Suprapubic skin (tissue), 4 donors: ENCODE data around the gene CRIP2. TPM values are rescaled to one million over a fixed set of nuclear protein-coding genes. Genes with fewer than 3 reads are reported as not detected.

Source experiments
- DNase-seq, 2 donors: peaks; one replicate each; pipeline ENCODE4 v3.0.0-alpha.2; 2019; ENCODE audit warnings: low spot score in 2 of 2
- H3K27ac ChIP-seq: fragments of 200-600 bp; sonication (generic); one replicate; pipeline ENCODE4 v1.5.1; 2019
- H3K27me3 ChIP-seq: fragments of 200-600 bp; sonication (generic); one replicate; pipeline ENCODE4 v1.5.1; 2019
- H3K36me3 ChIP-seq: fragments of 200-600 bp; sonication (generic); one replicate; pipeline ENCODE4 v1.5.1; 2019
- H3K4me1 ChIP-seq: fragments of 200-600 bp; sonication (generic); one replicate; pipeline ENCODE4 v1.5.1; 2019
- H3K4me3 ChIP-seq: fragments of 200-600 bp; sonication (generic); one replicate; pipeline ENCODE4 v1.5.1; 2019; ENCODE audit warnings: mild to moderate bottlenecking
- H3K9me3 ChIP-seq: fragments of 200-600 bp; sonication (generic); one replicate; pipeline ENCODE4 v1.5.1; 2019
- EP300 ChIP-seq: sonication (generic); formaldehyde crosslinking; IDR thresholded peaks from one replicate; pipeline ENCODE4 v1.6.1; 2017; ENCODE audit warnings: antibody characterized with exemption
- POLR2A ChIP-seq, 2 donors: fragments of 450-650 bp; IDR thresholded peaks; one replicate each; pipeline ENCODE4 v1.6.1; 2017; ENCODE audit warnings: antibody characterized with exemption in 2 of 2, mild to moderate bottlenecking in 2 of 2, moderate library complexity in 2 of 2
- POLR2AphosphoS5 ChIP-seq, 3 donors: sonication (generic); formaldehyde crosslinking; IDR thresholded peaks; one replicate each; pipeline ENCODE4 v1.6.1; 2017; ENCODE audit warnings: antibody characterized with exemption in 3 of 3
- WGBS: methylation state at CpG from one replicate; pipeline ENCODE4 v1.1.5; 2018; 5-methylcytosine and 5-hydroxymethylcytosine counted together
- total RNA-seq, 4 donors: library from RNA; depleted of rRNA; stranded (reverse); fragments of >200 nt; gene quantifications; one replicate each; pipeline ENCODE4 v1.1.0, GENCODE V29; 2016
- TF ChIP-seq, protein P1 (sequence below), 2 donors: fragments of 200-600 bp in 1 of 2; fragments of 450-650 bp in 1 of 2; sonication (generic) in 1 of 2; IDR thresholded peaks; one replicate each; pipeline ENCODE4 v1.5.1; 2016 to 2019; ENCODE audit warnings: antibody characterized with exemption in 2 of 2, mild to moderate bottlenecking in 1 of 2, moderate library complexity in 1 of 2

CRIP2 gene
- total RNA-seq, 4 donors from 2014 or later = 70.7 to 140 (median 104) TPM

GRCh38 chr14:105505101-105505500 is 30.5 kb downstream of the CRIP2 start:
- no peaks in the 10 kb centered on the region for H3K9me3 ChIP-seq
- H3K27ac ChIP-seq = no peak overlapping the region
- WGBS = 94% methylated on average over 4 of the region's 16 CpGs
- H3K4me1 ChIP-seq = no peaks in the 10 kb centered on the region
- no peak overlapping the region for H3K4me3 ChIP-seq
- no peak for TF ChIP-seq POLR2AphosphoS5 (IDR thresholded peaks at IDR 0.05)
- TF ChIP-seq, protein P1, sequence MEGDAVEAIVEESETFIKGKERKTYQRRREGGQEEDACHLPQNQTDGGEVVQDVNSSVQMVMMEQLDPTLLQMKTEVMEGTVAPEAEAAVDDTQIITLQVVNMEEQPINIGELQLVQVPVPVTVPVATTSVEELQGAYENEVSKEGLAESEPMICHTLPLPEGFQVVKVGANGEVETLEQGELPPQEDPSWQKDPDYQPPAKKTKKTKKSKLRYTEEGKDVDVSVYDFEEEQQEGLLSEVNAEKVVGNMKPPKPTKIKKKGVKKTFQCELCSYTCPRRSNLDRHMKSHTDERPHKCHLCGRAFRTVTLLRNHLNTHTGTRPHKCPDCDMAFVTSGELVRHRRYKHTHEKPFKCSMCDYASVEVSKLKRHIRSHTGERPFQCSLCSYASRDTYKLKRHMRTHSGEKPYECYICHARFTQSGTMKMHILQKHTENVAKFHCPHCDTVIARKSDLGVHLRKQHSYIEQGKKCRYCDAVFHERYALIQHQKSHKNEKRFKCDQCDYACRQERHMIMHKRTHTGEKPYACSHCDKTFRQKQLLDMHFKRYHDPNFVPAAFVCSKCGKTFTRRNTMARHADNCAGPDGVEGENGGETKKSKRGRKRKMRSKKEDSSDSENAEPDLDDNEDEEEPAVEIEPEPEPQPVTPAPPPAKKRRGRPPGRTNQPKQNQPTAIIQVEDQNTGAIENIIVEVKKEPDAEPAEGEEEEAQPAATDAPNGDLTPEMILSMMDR (IDR thresholded peaks at IDR 0.05) = no peak
- TF ChIP-seq EP300 = no peak
- TF ChIP-seq POLR2A (IDR thresholded peaks at IDR 0.05) = no peak
- H3K36me3 ChIP-seq = no peaks in the 10 kb centered on the region
- peak in 1 of 2 donors; percentile 63 for DNase-seq
- no peaks in the 10 kb centered on the region for H3K27me3 ChIP-seq

DNA sequence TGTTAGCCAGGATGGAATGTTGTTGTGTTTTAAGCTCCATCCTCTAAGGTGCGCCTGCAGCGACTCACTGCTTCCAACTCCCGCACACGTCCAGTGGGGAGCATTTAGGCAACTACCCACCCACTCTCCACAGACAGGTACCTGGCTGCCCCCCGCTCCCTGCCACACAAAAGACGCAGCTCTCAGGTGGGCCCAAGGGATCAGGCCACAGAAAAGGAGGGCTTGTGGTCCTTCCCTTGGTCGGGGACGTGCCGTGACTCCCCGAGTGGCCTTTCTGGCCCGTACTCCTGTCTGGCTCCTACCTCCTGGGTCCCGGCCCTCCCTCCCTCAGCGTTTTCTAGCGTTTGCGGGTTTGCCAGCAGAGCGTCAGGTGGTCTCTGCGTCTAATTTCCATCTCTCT is 32.6 kb downstream of the CRIP2 start:
- WGBS = 82% methylated on average over 17 of the region's 17 CpGs
- no peaks in the 10 kb centered on the region for H3K27me3 ChIP-seq
- H3K4me1 ChIP-seq = no peaks in the 10 kb centered on the region
- no peaks in the 10 kb centered on the region for H3K9me3 ChIP-seq
- no peaks in the 10 kb centered on the region for H3K36me3 ChIP-seq
- no peak overlapping the region for H3K4me3 ChIP-seq
- no peak overlapping the region for H3K27ac ChIP-seq
- TF ChIP-seq POLR2A (IDR thresholded peaks at IDR 0.05) (no peak), EP300 (no peak), POLR2AphosphoS5 (IDR thresholded peaks at IDR 0.05) (no peak)
- TF ChIP-seq, protein P1 (IDR thresholded peaks at IDR 0.05) = no peak
- DNase-seq = peak in 1 of 2 donors; percentile 48

DNA sequence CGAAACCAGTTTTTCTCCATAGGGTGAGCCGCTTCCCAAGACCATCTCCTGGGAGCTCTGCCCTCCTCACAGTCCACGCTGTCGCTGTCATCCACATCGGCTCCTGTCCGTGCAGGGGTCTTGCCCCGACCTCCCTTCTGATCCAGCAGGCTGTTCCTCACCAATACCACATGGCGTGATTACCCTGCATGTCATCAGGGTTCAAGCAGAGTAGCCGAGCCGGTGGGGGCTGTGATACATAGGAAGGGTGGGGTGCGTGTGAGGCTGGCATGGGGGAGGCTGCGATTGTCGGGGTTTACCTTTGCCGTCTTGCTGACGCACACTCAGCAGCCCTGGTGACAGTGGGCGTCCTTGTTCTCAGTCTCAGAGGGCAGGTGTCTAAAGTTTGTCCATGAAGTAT is 33.4 kb downstream of the CRIP2 start:
- WGBS = 84% methylated on average over 16 of the region's 16 CpGs
- peak in 1 of 2 donors; percentile 31 for DNase-seq
- Histone ChIP-seq H3K36me3 (no peaks in the 10 kb centered on the region), H3K27ac (no peak overlapping the region), H3K4me3 (no peak overlapping the region), H3K27me3 (no peaks in the 10 kb centered on the region), H3K9me3 (no peaks in the 10 kb centered on the region), H3K4me1 (no peaks in the 10 kb centered on the region)
- TF ChIP-seq, protein P1 (IDR thresholded peaks at IDR 0.05) = no peak
- TF ChIP-seq POLR2A (IDR thresholded peaks at IDR 0.05) (no peak), EP300 (no peak), POLR2AphosphoS5 (IDR thresholded peaks at IDR 0.05) (no peak)

- TF ChIP-seq EP300 (no peak), POLR2AphosphoS5 (IDR thresholded peaks at IDR 0.05) (no peak)
- TF ChIP-seq, protein P1 (IDR thresholded peaks at IDR 0.05) = no peak
- no peak overlapping the region for H3K27ac ChIP-seq
- WGBS = 86% methylated on average over 12 of the region's 12 CpGs
- no peaks in the 10 kb centered on the region for H3K36me3 ChIP-seq
- H3K4me1 ChIP-seq = no peaks in the 10 kb centered on the region
- no peak overlapping the region for H3K4me3 ChIP-seq
- DNase-seq = peak in 1 of 2 donors; percentile 34
- no peaks in the 10 kb centered on the region for H3K9me3 ChIP-seq
- peaks cover 4% of the 10 kb centered on the region for H3K27me3 ChIP-seq
These were observed 34.0 kb downstream of the CRIP2 start for GRCh38 chr14:105508601-105509000.

DNA sequence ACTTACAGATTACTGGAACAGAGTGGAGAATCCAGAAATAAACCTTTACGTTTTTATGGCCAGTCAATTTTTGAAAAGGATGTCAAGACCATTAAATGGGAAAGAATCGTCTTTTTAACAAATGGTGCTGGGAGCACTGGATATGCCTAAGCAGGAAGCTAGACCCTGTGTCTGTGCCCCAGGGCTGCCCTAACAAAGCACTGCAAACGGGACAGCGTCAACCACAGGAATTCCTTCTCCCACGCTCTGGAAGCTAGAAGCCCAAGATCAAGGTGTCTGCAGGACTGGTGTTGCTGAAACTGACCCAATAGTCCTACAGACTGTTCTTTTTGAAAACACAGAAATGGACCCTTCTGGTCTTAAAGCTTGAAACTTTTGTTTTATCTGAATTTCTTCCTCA is 42.5 kb downstream of the CRIP2 start:
- Histone ChIP-seq H3K27ac (no peak overlapping the region), H3K9me3 (no peaks in the 10 kb centered on the region), H3K27me3 (peaks cover 8% of the 10 kb centered on the region), H3K4me1 (no peaks in the 10 kb centered on the region), H3K36me3 (no peaks in the 10 kb centered on the region), H3K4me3 (no peak overlapping the region)
- TF ChIP-seq POLR2A (IDR thresholded peaks at IDR 0.05) (no peak), EP300 (no peak), POLR2AphosphoS5 (IDR thresholded peaks at IDR 0.05) (no peak)
- TF ChIP-seq, protein P1 (IDR thresholded peaks at IDR 0.05) = no peak
- DNase-seq = peak in 1 of 2 donors; percentile 18
- 55% methylated on average over 5 of the region's 5 CpGs for WGBS
